22Rv1 (cell line): ENCODE results near the gene VEZT.

Experiments used
- ZFX ChIP-seq: fragments of 450-650 bp; IDR thresholded peaks from 2 replicates; pipeline ENCODE4 v1.6.1; 2017; ENCODE audit warnings: antibody characterized with exemption, borderline replicate concordance
- TF ChIP-seq, protein P1 (sequence below): fragments of 450-650 bp; IDR thresholded peaks from 2 replicates; pipeline ENCODE4 v1.5.1; 2017; ENCODE audit warnings: mild to moderate bottlenecking

GRCh38 chr12:95205685-95206084 is 11.9 kb upstream of the VEZT start:
- TF ChIP-seq, protein P1, sequence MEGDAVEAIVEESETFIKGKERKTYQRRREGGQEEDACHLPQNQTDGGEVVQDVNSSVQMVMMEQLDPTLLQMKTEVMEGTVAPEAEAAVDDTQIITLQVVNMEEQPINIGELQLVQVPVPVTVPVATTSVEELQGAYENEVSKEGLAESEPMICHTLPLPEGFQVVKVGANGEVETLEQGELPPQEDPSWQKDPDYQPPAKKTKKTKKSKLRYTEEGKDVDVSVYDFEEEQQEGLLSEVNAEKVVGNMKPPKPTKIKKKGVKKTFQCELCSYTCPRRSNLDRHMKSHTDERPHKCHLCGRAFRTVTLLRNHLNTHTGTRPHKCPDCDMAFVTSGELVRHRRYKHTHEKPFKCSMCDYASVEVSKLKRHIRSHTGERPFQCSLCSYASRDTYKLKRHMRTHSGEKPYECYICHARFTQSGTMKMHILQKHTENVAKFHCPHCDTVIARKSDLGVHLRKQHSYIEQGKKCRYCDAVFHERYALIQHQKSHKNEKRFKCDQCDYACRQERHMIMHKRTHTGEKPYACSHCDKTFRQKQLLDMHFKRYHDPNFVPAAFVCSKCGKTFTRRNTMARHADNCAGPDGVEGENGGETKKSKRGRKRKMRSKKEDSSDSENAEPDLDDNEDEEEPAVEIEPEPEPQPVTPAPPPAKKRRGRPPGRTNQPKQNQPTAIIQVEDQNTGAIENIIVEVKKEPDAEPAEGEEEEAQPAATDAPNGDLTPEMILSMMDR, result no peak
- no peak for TF ChIP-seq ZFX
